GM19099 (cell line): ENCODE data around the gene TSC22D3.

Source experiments
- POLR2A ChIP-seq: IDR thresholded peaks from 3 replicates; pipeline ENCODE4 v1.6.1; 2011; ENCODE audit warnings: low read depth; ENCODE audit not compliant: insufficient read length; ENCODE audit errors: extremely low read depth

Gene TSC22D3

DNA sequence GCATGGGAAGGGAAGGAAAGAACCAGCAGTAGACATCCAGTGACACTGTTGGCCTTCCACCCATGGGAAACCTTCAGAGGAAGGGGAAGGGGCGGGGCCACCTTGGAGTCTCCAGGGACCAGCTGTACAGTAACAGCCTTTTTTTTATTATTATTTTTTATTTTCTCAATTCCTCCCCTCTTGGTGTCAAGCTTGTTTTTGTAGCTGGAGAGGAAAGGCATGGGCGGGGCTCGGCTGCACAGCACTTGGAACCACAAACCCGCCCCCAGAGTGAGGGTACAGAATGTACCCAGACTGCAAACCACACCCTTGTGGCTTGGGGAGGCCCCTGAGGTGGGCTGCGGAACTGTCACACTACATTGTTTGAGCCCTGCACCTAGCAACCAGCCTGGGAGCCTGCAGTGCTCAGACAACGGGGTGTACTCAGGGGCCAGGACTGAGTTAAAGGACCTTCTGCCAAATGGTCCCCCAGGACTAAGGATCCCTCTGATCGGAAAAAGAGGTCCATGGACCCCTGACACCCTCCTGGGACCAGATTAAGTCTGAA, 101.6 kb downstream of the TSC22D3 start:
- no peak for TF ChIP-seq POLR2A

DNA sequence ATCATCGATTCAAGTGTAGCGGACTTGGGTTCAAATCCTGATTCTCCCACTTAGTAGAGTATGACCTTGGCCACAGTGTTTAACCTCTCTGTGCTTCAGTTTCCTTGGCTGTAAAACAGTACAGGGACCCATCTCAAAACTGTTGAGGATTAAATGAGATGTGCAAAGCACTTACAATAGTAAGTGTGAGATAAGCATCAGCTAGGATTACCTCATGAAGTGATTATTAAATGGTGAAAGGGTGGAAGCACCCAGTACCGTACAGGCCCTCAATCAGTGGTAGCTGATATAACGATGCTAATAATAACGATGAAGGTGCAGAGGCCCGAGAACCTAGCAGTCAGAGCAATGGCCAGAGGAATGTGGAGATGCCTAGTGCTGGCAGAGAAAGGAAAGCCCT, 102.2 kb downstream of the TSC22D3 start:
- TF ChIP-seq POLR2A, result no peak

DNA sequence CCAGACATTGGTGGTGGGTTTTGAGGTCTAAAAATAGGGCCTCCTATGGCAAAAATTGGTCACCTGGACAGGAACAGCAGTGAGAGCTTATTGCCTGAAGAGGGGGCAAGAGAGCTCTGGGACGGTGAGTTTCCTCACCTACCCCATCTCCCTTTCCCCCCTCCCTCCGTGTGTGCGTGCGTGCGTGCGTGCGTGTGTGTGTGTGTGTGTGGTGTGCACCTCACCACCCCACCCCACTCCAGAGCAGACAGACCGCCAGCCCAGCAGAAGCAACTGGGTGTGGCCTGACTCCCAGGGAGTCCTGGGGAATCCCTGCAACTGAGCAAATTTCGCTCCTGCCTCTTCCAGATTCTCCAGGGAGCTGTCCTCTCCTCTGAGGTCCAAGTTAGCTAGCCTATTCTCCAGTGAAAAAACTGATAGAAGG, 102.6 kb downstream of the TSC22D3 start:
- no peak for TF ChIP-seq POLR2A

DNA sequence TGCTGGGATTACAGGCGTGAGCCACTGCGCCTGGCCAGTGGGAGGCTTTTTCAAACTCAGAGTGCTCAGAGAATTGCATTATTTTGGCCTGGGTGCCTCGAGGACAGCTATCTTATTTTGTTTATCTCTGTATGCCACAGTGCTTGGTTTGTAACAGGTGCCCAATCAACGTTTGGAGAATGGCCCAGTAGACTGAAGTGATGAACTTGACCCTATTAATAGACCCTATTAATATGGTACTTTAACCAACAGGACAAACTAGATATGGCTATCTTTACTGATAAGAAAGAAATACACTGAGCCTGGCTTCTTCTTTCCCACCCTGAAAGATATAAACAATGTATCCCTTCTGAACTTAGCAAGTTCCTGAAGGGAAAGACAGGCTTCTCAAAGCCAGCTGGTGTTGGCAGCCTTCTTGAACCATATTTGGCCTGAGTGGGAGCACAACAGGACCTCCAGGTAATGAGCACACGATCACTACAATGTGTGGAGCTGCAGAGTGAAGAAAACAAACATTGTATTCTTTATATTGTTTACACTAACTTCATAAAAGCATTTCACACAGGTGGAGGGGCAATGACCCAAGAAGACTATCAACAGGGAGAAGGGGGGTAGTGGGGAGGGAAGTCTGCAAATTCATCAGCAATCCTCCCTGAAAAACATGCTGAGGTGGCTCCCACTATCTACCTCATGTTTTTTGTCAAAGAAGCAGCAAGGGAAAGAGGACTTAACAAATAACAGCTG, 105.5 kb downstream of the TSC22D3 start:
- no peak for TF ChIP-seq POLR2A

DNA sequence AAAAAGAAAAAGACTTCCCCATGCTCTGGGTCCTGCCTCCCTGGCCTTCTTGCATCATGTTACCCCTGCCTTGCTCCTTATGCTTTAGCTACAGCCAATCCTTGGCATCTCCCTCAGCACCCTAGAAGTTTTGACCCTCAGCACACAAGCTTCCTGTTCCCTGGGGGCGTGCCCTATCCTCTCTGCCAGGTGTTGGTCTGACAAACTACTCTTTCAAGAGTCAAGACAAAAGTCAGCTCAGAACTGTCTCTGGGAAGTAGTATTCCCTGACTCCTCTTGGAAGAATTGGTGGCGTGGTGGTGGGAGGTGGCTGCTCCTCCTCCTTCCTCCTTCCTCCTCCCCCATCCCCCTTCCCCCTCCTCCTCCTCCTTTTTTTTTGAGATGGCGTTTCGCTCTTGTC, 106.3 kb downstream of the TSC22D3 start:
- no peak for TF ChIP-seq POLR2A

DNA sequence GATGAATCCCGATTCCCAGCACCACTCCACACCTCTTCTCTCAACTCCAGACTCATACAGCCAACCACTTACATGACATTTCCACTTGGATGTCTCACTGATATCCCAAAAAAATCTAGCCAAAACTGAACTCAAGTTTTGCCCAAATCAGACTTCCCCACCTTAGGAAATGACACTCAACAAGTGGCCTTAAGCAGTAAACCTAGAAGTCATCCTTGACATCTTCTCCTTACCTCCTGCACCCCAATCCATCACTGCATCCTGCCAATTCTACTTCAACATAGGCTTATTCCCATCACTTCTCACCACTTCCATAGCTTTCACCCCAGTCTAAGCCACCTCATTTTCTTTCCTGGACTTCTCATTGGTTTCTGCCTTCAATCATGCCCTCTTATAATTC, 108.2 kb downstream of the TSC22D3 start:
- no peak for TF ChIP-seq POLR2A

DNA sequence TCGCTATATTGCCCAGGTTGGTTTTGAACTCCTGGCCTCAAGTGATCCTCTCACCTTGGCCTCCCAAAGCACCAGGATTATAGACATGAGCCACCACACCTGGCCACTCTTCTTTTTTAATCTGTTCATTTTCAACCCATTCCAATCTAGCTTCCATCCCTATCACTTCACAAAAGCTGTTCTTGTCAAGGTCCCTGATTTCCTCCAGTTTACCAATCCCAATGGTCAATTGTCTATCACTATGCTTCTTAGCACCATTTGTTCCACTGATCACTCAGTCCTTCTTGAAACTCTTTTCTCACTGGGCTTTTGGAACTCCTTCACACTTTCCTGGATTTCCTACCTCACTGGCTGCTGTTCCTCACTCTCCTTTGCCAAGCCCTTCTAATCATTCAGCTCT, 108.7 kb downstream of the TSC22D3 start:
- TF ChIP-seq POLR2A, result no peak
